Uterus (tissue), 4 donors: ENCODE data around the gene NOXO1. TPM values are rescaled to one million over a fixed set of nuclear protein-coding genes. Genes with fewer than 3 reads are reported as not detected.

Experiments used
- DNase-seq, 2 donors: peaks; one replicate each; pipeline ENCODE4 v3.0.0-alpha.2; 2019 to 2020
- H3K27ac ChIP-seq, 2 donors: fragments of 200-600 bp; sonication (generic); 1 replicate in 1 of 2; 2 replicates in 1 of 2; pipeline ENCODE4 v1.5.1; 2016 to 2018
- H3K27me3 ChIP-seq, 2 donors: fragments of 200-600 bp; sonication (generic); one replicate each; pipeline ENCODE4 v1.5.1; 2018 to 2019; ENCODE audit warnings: control low read depth in 1 of 2
- H3K36me3 ChIP-seq, 2 donors: fragments of 200-600 bp; sonication (generic); one replicate each; pipeline ENCODE4 v1.5.1; 2019; ENCODE audit warnings: control low read depth in 1 of 2
- H3K4me1 ChIP-seq, 2 donors: fragments of 200-600 bp; sonication (generic); one replicate each; pipeline ENCODE4 v1.5.1; 2018 to 2019; ENCODE audit warnings: control low read depth in 1 of 2
- H3K4me3 ChIP-seq, 2 donors: fragments of 200-600 bp; sonication (generic); 1 replicate in 1 of 2; 2 replicates in 1 of 2; pipeline ENCODE4 v1.5.1; 2018 to 2019; ENCODE audit warnings: mild to moderate bottlenecking in 1 of 2
- H3K9me3 ChIP-seq, 2 donors: fragments of 200-600 bp; sonication (generic); one replicate each; pipeline ENCODE4 v1.5.1; 2019; ENCODE audit warnings: control low read depth in 1 of 2
- CTCF ChIP-seq, 4 experiments: fragments of 200-600 bp in 2 of 4; fragments of 450-650 bp in 2 of 4; sonication (generic) in 2 of 4; IDR thresholded peaks; one replicate each; pipeline ENCODE4 v1.5.1; 2016 to 2019; ENCODE audit warnings: antibody characterized with exemption in 4 of 4, mild to moderate bottlenecking in 2 of 4, moderate library complexity in 1 of 4
- POLR2A ChIP-seq, 2 donors: fragments of 450-650 bp; IDR thresholded peaks; one replicate each; pipeline ENCODE4 v1.6.1; 2016; ENCODE audit warnings: antibody characterized with exemption in 2 of 2, mild to moderate bottlenecking in 1 of 2, moderate library complexity in 1 of 2
- intact Hi-C: fragments of 100-400 bp; cut with DNase I; formaldehyde crosslinking; loops from one replicate; pipeline ENCODE4 v1.15.1; 2023; ENCODE audit warnings: low total_unique reads
- total RNA-seq, 4 donors: library from RNA; depleted of rRNA in 3 of 4; stranded (reverse); fragments of >200 nt in 3 of 4; gene quantifications; one replicate each; pipeline versions ENCODE4 v1.1.0 to v1.2.4, GENCODE V29; 2014 to 2023
- donor health status: DM: yes; HTN: yes; CAD: no.

Gene NOXO1
- total RNA-seq, 4 donors from 2014 or later = 1.0 TPM; not detected in 3

- peaks cover 0 to 8% of the 10 kb centered on the region in 2 donors for H3K4me1 ChIP-seq
- H3K27ac ChIP-seq = no peak overlapping the region
- H3K27me3 ChIP-seq = no peaks in the 10 kb centered on the region
- no peak for TF ChIP-seq POLR2A (IDR thresholded peaks at IDR 0.05)
- no peak for TF ChIP-seq CTCF (IDR thresholded peaks at IDR 0.05)
- H3K36me3 ChIP-seq = no peaks in the 10 kb centered on the region
- H3K4me3 ChIP-seq = no peak overlapping the region
- H3K9me3 ChIP-seq = no peaks in the 10 kb centered on the region
- intact Hi-C loops = no loop called here
- DNase-seq = no peak
Observed at GRCh38 chr16:2001035-2001434, 19.8 kb upstream of the NOXO1 start.

- intact Hi-C loops = no loop called here
- TF ChIP-seq POLR2A (IDR thresholded peaks at IDR 0.05) (no peak), CTCF (IDR thresholded peaks at IDR 0.05) (no peak)
- DNase-seq = no peak
- peaks cover 0 to under 1% of the 10 kb centered on the region in 2 donors for H3K4me1 ChIP-seq
- H3K9me3 ChIP-seq = no peaks in the 10 kb centered on the region
- no peaks in the 10 kb centered on the region for H3K27me3 ChIP-seq
- no peaks in the 10 kb centered on the region for H3K36me3 ChIP-seq
- H3K4me3 ChIP-seq = no peak overlapping the region
- H3K27ac ChIP-seq = no peak overlapping the region
Observed at GRCh38 chr16:1999866-2000514, 18.7 kb upstream of the NOXO1 start.

- Histone ChIP-seq H3K9me3 (no peaks in the 10 kb centered on the region), H3K4me3 (no peak overlapping the region), H3K4me1 (no peaks in the 10 kb centered on the region), H3K36me3 (no peaks in the 10 kb centered on the region), H3K27me3 (no peaks in the 10 kb centered on the region), H3K27ac (no peak overlapping the region)
- TF ChIP-seq CTCF (IDR thresholded peaks at IDR 0.05) (no peak), POLR2A (IDR thresholded peaks at IDR 0.05) (no peak)
- intact Hi-C loops = no loop called here
- DNase-seq = no peak
Observed at GRCh38 chr16:1998852-1999801, 17.9 kb upstream of the NOXO1 start.

- Histone ChIP-seq H3K9me3 (no peaks in the 10 kb centered on the region), H3K27me3 (no peaks in the 10 kb centered on the region), H3K4me1 (no peaks in the 10 kb centered on the region), H3K27ac (no peak overlapping the region), H3K36me3 (no peaks in the 10 kb centered on the region), H3K4me3 (no peak overlapping the region)
- no peak for TF ChIP-seq POLR2A (IDR thresholded peaks at IDR 0.05)
- no peak for TF ChIP-seq CTCF (IDR thresholded peaks at IDR 0.05)
- DNase-seq = no peak
- intact Hi-C loops = no loop called here
Observed at GRCh38 chr16:1998360-1998835, 17.1 kb upstream of the NOXO1 start.
